Ovary (tissue), 9 donors: ENCODE data around the gene TP63. TPM values are rescaled to one million over a fixed set of nuclear protein-coding genes. Genes with fewer than 3 reads are reported as not detected.

ENCODE experiments used
- DNase-seq, 5 donors: peaks; one replicate each; pipeline ENCODE4 v3.0.0-alpha.2; 2019 to 2020
- H3K27ac ChIP-seq, 2 donors: fragments of 200-600 bp; one replicate each; pipeline versions ENCODE4 v1.5.1 to v1.8.0; 2019 to 2022
- H3K27me3 ChIP-seq: fragments of 200-600 bp; one replicate; pipeline ENCODE4 v1.8.0; 2022
- H3K36me3 ChIP-seq: fragments of 200-600 bp; sonication (generic); one replicate; pipeline ENCODE4 v1.5.1; 2019
- H3K4me1 ChIP-seq: one replicate; pipeline ENCODE4 v1.8.1; 2013; ENCODE audit warnings: mild to moderate bottlenecking, moderate library complexity; ENCODE audit not compliant: insufficient read depth
- H3K4me3 ChIP-seq: fragments of 200-600 bp; sonication (generic); one replicate; pipeline ENCODE4 v1.5.1; 2017
- H3K9me3 ChIP-seq, 2 donors: fragments of 200-600 bp in 1 of 2; sonication (generic) in 1 of 2; one replicate each; pipeline versions ENCODE4 v1.5.1 to v1.8.1; 2013 to 2019; ENCODE audit warnings: mild to moderate bottlenecking in 1 of 2, moderate library complexity in 1 of 2
- EP300 ChIP-seq: sonication (generic); formaldehyde crosslinking; IDR thresholded peaks from one replicate; pipeline ENCODE4 v1.6.1; 2017; ENCODE audit warnings: antibody characterized with exemption
- POLR2A ChIP-seq: fragments of 450-650 bp; IDR thresholded peaks from one replicate; pipeline ENCODE4 v1.6.1; 2017; ENCODE audit warnings: antibody characterized with exemption, mild to moderate bottlenecking, moderate library complexity
- WGBS, 3 donors: extraction: QIAGEN DNeasy Blood & Tissue Kit in 1 of 3; methylation state at CpG; one replicate each; pipeline versions ENCODE4 v1.1.5 to v1.1.7; 2013 to 2017; 5-methylcytosine and 5-hydroxymethylcytosine counted together
- intact Hi-C, 4 donors: fragments of 100-400 bp; cut with DNase I; formaldehyde crosslinking; loops; one replicate each; pipeline versions ENCODE4 v1.11.0 to v1.15.1; 2022 to 2023
- polyA plus RNA-seq, 2 donors: library from polyadenylated mRNA; stranded (reverse); fragments of 200-250 nt in 1 of 2; fragments of 350-450 nt in 1 of 2; fragmentation: Illumina TruSeq in 1 of 2; extraction: RNeasy Lipid Tissue Mini Kit (QIAGEN cat#74804) in 1 of 2; gene quantifications; one replicate each; pipeline ENCODE4 v1.2.3, GENCODE V29; 2013 to 2014
- total RNA-seq, 7 donors: library from RNA; depleted of rRNA in 2 of 7; stranded (reverse); fragments of >200 nt in 2 of 7; fragmentation: NEBNext Ultra II Directional in 3 of 7; extraction: Animal tissue kit (Norgen Biotek cat#: 25700) in 3 of 7; gene quantifications; one replicate each; pipeline versions ENCODE4 v1.1.0 to v1.2.4, GENCODE V29; 2016 to 2023
- TF ChIP-seq, protein P1 (sequence below), 3 donors: fragments of 450-650 bp in 2 of 3; fragments of 200-600 bp in 1 of 3; IDR thresholded peaks; one replicate each; pipeline versions ENCODE4 v1.5.1 to v1.8.0; 2016 to 2022; ENCODE audit warnings: antibody characterized with exemption in 3 of 3, mild to moderate bottlenecking in 1 of 3
- donor health status: DM: no; HTN: no; CAD: no; lungs with moderate emphysema.
- donor health status: DM: no; HTN: no; CAD: no.
- donor health status: Bipolar disorder and iron deficiency.
- donor health status: DM: yes; HTN: yes; CAD: no.
- donor health status: DM: no; HTN: no; CAD: no.
- donor health status: DM: yes; HTN: yes; CAD: no.

The TP63 gene
- total and polyA plus RNA-seq, 9 donors, result 0.15 to 0.79 (median 0.22) TPM; not detected in 1

DNA sequence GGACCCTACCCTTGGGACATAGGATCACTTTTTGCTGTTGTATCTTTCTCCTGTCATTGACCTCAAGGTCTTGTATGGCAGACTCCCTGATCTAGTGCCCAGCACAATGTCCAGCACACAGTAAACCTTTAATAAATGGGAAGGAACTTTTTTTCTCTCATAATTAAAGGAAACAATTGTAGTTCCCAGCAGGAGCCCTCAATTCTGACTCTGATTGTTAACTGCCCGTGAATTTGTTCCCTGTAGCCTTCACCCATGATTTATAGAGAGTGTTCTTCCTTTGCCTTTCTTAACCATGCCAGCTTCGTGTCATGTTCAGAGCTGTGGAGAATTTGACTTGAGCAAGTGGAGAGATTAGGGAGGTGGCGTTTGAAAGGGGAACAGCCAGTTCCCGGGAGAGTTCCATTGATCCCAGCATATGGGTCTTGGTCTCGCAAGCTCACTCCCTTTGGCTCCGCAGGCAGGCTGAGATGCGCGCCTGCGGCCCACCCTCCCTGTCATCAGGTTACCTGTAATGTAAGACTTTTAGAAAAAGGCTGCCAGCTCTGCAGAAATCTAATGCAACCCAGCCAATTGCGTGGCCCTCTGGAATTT is 182.6 kb downstream of the TP63 start:
- H3K27ac ChIP-seq, result no peak overlapping the region
- no peak overlapping the region for H3K4me3 ChIP-seq
- no peak for DNase-seq
- H3K36me3 ChIP-seq, result no peaks in the 10 kb centered on the region
- TF ChIP-seq POLR2A (no peak), EP300 (no peak)
- TF ChIP-seq, protein P1, sequence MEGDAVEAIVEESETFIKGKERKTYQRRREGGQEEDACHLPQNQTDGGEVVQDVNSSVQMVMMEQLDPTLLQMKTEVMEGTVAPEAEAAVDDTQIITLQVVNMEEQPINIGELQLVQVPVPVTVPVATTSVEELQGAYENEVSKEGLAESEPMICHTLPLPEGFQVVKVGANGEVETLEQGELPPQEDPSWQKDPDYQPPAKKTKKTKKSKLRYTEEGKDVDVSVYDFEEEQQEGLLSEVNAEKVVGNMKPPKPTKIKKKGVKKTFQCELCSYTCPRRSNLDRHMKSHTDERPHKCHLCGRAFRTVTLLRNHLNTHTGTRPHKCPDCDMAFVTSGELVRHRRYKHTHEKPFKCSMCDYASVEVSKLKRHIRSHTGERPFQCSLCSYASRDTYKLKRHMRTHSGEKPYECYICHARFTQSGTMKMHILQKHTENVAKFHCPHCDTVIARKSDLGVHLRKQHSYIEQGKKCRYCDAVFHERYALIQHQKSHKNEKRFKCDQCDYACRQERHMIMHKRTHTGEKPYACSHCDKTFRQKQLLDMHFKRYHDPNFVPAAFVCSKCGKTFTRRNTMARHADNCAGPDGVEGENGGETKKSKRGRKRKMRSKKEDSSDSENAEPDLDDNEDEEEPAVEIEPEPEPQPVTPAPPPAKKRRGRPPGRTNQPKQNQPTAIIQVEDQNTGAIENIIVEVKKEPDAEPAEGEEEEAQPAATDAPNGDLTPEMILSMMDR (IDR thresholded peaks at IDR 0.05), result no peak
- intact Hi-C loops, result no loop called here
- 66 to 76% (median 73%) methylated on average over 10 of the region's 10 CpGs for WGBS, 3 donors
- no peaks in the 10 kb centered on the region for H3K4me1 ChIP-seq
- no peaks in the 10 kb centered on the region for H3K27me3 ChIP-seq
- H3K9me3 ChIP-seq, result no peaks in the 10 kb centered on the region

DNA sequence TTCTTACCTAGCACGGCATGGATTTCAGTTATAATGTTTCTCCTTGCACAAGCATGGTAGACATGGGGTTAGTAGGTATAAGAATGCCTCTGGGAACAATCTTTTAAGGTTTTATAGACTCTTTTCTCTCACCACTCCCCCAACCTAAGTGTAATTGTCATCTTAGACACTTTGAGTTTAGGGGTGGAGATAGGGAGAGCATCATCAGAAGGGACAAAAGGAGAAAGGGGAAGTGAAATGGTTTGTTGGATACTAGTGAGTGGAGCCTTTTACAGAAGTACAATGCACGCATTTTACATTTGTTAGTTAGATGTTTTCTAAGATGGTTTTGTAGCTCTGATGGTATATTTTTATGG is 189.2 kb downstream of the TP63 start:
- intact Hi-C loops, result no loop called here
- Histone ChIP-seq H3K4me1 (no peaks in the 10 kb centered on the region), H3K27ac (no peak overlapping the region), H3K4me3 (no peak overlapping the region), H3K9me3 (no peaks in the 10 kb centered on the region), H3K36me3 (no peaks in the 10 kb centered on the region), H3K27me3 (no peaks in the 10 kb centered on the region)
- 91 to 95% (median 92%) methylated on average over 2 of the region's 2 CpGs for WGBS, 3 donors
- TF ChIP-seq EP300 (no peak), POLR2A (no peak)
- TF ChIP-seq, protein P1 (IDR thresholded peaks at IDR 0.05), result no peak
- DNase-seq, result no peak

DNA sequence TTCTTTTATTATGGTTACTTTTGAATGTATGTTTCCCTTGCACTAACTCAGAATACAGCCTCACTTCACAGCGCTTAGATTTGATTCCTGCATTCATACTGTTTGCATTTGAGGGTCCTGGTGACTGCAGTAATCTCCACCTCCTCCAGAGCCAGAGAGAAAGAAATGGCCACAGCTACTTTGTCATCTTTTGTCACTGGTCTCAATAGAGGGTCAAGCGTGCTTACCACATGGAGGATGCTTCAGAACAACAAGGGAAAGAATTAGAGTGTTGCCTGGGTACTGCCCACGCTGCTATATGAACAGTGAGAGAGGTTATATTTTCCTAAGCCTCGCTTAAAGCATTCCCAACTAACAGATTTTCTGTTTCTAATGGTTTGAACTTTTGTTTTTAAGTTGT is 190.1 kb downstream of the TP63 start:
- no peak for DNase-seq
- Histone ChIP-seq H3K4me3 (no peak overlapping the region), H3K9me3 (no peaks in the 10 kb centered on the region), H3K4me1 (no peaks in the 10 kb centered on the region), H3K36me3 (no peaks in the 10 kb centered on the region), H3K27ac (no peak overlapping the region), H3K27me3 (no peaks in the 10 kb centered on the region)
- intact Hi-C loops, result no loop called here
- TF ChIP-seq EP300 (no peak), POLR2A (no peak)
- TF ChIP-seq, protein P1 (IDR thresholded peaks at IDR 0.05), result no peak
- 57 to 63% (median 61%) methylated on average over 4 of the region's 4 CpGs for WGBS, 3 donors

DNA sequence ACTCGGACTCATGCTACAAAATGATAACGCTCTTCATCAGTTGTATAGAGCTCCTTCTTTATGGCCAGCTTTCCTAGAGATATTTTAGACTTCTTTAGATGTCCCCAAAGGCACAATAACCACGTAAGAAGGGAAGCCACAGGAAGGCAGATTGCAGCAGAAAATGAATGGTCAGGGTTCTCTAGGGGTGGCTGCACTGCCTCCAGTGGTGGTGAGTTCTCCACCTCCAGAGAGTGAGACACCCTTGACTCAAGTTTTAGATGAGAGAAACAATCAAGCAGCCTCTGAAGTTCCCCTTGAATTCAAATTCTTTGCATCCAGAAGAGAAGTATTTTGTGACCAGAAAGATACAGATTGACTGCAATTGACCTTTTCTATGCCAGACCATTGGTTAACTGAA is 191.5 kb downstream of the TP63 start:
- no peaks in the 10 kb centered on the region for H3K9me3 ChIP-seq
- H3K27ac ChIP-seq, result no peak overlapping the region
- WGBS, 3 donors, result 61 to 74% (median 67%) methylated on average over 3 of the region's 3 CpGs

More for the DNA sequence above, 191.5 kb downstream of the TP63 start:
- Histone ChIP-seq H3K27me3 (no peaks in the 10 kb centered on the region), H3K36me3 (no peaks in the 10 kb centered on the region), H3K4me3 (no peak overlapping the region), H3K4me1 (no peaks in the 10 kb centered on the region)
- TF ChIP-seq EP300 (no peak), POLR2A (no peak)
- TF ChIP-seq, protein P1 (IDR thresholded peaks at IDR 0.05), result no peak
- intact Hi-C loops, result no loop called here
- no peak for DNase-seq
